OCI-LY7 (cell line): Measurements from ENCODE around the gene GNAQ.

Experiments
- CTCF ChIP-seq: fragments of 200-600 bp; sonication (generic); conservative IDR thresholded peaks from 2 replicates; pipeline ENCODE4 v1.5.1; 2014; ENCODE audit warnings: mild to moderate bottlenecking, antibody characterized with exemption, low read length, moderate library complexity, mixed read lengths
- EZH2phosphoT487 ChIP-seq: fragments of 200-600 bp; sonication (generic); IDR thresholded peaks from 2 replicates; pipeline ENCODE4 v1.6.1; 2018; ENCODE audit warnings: low read depth, borderline replicate concordance, mild to moderate bottlenecking, mixed run types, antibody characterized with exemption, low read length, moderate library complexity, mixed read lengths

DNA sequence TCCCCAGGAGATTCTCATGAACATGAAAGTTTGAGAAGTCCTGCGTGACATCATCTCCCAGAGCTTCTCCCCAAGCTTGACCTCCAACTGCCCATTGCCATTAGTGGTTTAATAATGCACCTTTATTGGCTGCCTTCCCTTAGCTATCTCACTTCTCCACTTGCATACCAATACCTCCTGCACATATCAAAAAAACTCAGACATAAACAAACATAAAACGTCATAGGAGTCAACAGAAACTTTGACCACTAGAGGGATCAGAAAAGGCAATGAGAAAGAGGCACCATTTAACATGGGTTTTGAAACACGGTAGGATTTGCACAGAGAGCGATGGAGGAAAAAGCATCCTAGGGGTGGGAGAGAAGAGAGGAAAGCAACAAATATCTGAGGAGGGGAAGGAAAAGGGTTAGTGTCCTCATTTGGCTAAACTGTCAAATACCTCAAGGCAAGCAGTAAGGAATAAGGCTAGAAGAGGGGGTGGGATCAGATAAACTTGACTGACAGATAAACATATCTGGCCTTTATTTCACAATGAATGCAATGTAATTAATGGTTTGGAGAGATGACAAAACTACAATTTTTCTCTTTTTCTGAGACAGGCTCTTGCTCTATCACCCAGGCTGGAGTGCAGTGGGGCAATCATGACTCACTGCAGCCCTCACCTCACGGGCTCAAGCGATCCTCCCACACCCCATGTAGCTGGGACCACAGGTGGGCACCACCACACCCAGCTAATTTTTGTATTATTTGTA, 27.0 kb downstream of the GNAQ start:
- peak; percentile 71 for TF ChIP-seq CTCF
- no peak for TF ChIP-seq EZH2phosphoT487
